SH-SY5Y (cell line): ENCODE measurements around the gene PALD1.

Experiments used
- GATA2 ChIP-seq: IDR thresholded peaks from 2 replicates; pipeline ENCODE4 v1.6.1; 2011; ENCODE audit warnings: mild to moderate bottlenecking, low read depth, low read length
- GATA3 ChIP-seq: IDR thresholded peaks from 2 replicates; pipeline ENCODE4 v1.6.1; 2011; ENCODE audit warnings: low read depth, mild to moderate bottlenecking, low read length, moderate library complexity

The PALD1 gene

DNA sequence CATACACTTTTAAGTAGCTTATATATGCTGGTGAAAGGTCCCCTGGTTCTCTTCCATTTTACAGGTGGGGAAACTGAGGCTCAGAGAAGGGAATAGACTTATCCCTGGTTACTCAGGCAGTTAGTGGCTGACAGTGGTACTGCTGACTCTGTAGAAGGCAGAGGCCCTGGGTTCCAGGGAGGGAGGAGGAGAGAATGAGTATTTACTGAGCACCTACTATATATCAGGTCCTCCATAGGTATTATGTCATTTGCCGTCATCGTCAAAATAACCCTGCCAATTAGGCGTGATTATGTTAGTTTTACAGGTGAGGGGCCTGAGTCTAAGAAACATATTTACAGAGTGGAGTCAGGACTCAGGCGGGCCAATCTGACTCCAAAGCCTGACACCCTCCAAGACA is 13.3 kb upstream of the PALD1 start:
- TF ChIP-seq GATA3 (no peak), GATA2 (no peak)

DNA sequence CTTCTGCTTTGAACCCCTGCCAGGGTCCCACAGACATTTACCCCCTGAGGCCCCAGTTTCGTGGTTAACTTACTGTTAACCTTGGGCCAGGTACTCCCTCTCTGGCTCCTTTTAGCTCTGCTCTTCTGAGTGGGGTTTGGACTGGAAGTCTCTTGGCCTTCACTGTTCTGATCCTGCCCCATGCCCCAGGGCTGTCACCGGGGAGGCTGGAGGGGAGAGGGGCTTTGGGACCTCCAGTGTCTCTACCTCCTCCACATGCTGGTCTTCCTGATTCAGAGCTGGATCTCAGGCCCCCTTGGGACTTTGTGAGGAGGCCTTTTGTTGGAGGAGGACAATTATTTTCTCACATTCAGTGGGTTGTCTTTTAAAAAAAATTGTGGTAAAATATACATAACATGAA is 12.7 kb upstream of the PALD1 start:
- TF ChIP-seq GATA3 (no peak), GATA2 (no peak)

DNA sequence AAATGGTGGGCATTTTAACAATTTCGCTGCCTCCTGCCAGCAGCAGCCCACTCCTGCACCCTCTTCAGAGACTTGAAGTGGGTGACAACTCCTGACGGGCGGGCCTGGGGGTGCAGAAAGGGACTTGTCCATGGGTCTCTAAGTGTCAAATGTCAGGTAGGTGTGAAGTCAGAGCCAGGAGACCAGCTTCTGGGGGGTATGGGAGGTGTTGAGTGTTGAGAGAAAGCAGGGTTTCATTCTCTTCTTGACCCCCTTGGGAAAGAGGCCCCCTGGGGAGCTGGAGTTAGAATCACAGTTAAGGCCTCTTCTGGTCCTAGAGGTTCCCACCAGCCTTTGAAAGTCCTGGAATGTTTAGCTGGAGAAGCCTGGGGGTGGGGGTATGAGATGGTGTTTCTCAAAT is 11.6 kb upstream of the PALD1 start:
- no peak for TF ChIP-seq GATA3
- no peak for TF ChIP-seq GATA2

DNA sequence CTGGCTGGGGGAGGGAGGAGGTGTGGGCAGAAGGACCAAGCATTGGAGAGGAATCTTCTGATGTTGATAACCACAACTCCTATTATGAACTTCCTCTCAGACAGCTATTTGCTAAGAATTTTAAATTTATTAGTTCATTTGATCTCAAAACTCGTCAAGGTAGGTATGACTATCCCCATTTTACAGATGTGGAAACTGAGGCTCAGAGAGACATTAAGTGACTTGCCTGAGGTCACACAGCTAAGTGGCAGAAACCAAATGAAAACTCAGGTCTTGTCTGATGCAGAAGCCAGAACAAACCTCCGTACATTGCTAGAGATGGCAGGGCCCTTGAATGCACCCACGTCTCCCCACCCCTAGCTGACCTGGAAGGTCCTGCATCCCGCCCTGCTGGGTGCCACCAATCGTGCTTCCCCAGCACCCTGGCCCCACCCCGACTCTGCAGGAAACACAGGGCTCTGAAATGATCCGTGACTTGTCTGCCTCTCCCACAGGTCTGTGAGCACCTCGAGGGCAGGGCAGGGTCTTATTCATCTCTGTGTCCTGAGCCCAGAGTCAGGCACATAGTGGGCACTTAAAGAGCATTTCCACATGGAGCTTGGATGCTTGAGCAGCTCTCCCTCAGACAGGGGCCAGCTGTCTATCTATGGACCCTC is 5.6 kb upstream of the PALD1 start:
- TF ChIP-seq GATA2 (no peak), GATA3 (no peak)

DNA sequence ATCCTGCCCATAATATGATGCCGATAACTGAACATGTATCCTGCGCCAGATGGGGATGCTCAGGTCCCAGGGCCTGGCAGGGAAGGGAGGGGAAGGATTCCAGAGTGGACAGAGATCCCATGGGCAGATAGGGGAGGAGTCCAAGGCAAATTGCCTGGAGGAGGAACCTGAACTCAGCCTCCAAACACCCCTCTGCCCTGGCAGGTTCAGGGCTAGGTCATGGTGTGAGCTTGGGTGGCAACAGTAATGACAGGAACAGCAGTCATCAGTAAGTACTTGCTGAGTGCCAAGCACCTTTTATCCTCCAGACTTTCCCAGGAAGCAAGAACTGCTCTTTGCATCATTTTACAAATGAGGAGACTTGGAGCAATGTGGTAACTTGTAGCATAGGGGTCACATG is 3.8 kb upstream of the PALD1 start:
- TF ChIP-seq GATA3 (no peak), GATA2 (peak; percentile 90)

DNA sequence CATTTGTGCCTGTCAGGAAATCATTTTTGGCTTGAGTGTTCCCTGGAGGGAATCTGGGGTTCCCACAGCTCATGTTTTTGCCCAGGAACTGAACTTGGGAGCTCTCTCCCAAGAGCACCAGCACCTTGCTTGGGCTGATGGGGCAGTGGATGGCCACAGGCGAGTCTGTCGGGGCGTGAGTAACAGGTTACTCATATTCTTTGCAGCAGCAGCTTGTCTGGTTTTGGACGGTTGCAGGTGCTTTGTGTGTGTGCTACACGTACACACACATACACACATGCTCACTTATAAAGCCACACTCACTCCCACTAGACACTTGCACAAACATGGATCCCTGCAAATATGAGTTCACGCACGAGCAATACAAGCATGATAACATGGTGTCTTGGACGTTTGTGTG is 2.9 kb upstream of the PALD1 start:
- TF ChIP-seq GATA3: no peak
- TF ChIP-seq GATA2: no peak

DNA sequence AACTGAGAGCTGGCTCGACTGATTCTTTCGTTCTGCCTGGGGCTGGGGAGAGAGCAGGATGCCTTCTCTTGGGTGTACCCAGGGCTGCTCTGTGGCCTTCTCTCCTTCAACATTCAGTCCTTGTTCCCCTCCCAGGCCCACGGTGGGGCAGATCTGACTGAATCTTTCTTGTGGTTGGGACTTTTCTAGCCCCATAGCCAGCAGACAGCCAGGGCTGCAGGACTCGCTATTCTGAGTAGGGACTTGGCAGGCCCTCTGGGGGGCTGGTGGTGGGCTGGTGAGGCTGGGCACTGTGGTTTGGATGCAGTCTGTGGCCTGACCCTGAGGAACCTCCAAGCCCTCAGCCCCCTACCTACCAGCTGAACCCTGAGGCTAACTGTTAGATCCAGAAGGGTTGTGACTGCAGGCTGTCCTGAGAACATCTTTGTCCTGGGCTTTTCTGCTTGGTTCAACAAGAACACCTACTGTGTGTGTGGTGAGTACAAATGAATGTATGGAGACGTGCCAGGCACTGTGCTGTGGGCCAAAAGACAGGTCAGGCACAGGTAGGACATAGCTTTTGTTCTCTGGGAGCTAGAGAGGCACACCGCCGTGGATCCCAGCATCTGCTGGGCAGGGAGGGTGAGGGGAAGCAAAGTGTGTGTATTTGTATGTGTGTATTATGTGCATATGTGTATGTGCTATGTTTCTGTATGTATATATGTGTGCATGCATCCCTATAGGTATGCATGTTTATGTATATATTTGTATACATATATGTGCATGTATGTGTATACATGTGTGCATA is 2.1 kb upstream of the PALD1 start:
- no peak for TF ChIP-seq GATA2
- no peak for TF ChIP-seq GATA3

DNA sequence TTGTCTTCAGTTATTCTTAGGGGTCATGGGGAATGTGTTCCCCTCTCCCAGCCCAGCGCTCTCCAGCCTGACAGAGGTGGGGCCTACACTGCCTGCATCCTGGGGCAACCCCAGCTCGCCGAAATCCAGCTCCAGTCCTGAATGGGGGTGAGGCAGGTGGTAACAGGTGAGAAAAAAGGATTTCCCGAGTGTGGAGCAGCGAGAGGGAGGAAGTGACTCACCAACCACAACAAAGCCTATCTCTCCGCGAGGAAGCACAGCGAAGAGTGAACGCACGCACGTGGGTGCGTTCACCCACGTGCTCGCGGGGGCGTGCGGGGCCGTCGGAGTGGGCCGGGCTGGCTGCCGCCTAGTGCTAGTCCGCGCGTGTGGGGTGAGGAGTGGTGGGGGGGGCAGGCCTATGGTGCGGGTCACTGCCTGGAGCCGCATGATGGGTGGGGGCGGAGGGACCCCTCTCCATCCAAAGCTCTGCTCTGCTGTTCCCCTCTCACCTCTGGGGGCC is 855 bp upstream of the PALD1 start:
- TF ChIP-seq GATA3: no peak
- no peak for TF ChIP-seq GATA2

DNA sequence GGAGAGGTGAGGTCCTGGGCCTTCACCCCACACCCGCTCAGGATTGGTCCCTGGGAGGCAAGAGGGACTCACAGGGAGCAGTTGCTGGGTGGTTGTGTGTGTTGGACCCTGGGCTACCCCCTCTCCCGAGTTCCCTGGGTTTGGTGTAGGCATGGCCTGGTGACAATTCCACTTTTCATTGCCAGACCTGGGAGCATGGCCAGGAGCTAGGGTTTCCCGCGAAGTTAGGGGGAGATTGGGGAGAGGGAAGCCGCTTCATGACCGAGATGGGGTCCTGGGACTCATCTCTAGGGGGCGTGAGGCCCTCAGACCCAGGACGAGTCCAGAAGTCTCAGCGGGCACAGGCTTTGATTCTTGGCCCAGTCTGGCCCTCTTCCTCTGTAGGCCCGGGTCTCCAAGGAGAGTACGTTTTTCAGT is 606 bp downstream of the PALD1 start:
- TF ChIP-seq GATA2 (no peak), GATA3 (no peak)

DNA sequence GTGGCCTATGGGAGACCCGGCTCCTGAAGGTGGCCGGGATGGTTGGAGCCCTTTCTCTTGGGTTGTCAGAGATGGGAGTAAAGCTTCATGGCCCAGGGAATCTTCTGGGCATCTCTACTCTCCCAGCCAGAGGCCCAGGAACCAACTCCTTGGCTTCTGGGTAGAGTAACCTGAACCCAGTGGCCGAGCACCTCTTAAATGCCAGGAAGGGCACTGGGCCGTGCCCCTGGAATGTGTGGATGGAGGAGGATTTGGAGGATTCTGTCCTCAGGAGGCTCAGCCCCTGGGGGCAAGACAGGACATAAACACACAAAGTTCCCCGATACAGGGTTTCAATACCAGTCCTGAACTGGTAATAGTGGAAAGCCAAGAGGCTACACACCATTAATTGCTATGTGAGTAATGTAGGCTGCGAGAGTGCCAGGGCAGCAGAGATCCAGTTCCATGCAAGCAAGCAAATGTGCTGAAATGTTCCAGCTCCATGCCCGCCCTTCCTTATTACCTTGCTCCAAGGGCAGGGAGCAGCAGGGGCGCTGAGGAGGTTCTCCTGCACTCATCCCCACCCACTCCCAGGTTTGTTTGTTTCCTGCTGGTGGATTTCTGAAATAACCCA is 1.2 kb downstream of the PALD1 start:
- TF ChIP-seq GATA3: no peak
- no peak for TF ChIP-seq GATA2

DNA sequence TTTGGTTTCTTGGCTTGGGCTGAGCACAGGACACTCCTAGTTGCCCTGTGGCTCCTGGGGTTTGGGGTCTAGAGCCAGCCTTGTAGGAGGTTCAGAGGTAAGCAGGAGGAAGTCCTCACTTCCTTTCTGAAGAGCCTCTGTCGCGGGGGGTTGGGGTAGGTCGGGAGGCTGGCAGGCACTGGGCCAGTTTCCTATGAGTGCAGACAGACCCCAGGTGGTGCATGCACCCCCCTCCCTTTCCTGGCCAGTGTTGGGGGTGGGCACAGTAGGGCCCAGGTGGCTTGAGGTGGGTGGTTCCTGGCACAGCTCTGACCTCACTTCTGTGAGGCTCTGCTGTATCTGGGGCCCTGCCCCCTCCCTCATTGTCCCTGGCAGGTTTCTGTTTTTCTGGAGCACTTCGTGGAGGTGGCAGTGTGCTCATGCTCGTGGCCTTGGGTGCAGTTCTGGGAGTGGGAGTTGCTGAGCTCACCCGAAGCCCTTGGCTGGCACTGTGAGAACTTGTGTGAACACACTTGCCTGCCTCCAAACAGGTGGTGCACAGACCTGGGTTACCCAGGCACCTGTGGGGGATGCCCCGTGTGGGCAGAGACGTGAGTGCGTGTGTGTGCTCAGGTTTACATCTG is 1.8 kb downstream of the PALD1 start:
- no peak for TF ChIP-seq GATA2
- no peak for TF ChIP-seq GATA3

DNA sequence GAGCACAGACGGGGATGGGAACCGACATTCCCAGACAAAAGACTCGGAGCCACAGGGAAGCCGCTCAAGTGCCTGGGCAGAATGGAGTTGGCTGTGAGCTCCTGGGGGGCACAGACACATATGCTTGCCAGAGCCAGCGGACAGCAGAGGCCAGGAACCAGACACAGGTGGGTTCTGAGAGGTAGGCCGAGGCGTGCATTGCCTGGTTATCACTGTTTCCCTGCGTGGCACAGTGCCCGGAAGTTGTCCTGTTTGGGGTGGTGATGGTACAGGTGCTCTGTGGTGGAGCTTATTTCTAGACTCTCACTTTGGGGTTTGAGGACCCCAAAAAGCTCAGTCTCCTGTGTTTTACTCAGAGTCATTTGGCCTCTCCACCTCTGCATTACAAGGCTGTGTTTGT is 2.5 kb downstream of the PALD1 start:
- TF ChIP-seq GATA2 (no peak), GATA3 (no peak)

DNA sequence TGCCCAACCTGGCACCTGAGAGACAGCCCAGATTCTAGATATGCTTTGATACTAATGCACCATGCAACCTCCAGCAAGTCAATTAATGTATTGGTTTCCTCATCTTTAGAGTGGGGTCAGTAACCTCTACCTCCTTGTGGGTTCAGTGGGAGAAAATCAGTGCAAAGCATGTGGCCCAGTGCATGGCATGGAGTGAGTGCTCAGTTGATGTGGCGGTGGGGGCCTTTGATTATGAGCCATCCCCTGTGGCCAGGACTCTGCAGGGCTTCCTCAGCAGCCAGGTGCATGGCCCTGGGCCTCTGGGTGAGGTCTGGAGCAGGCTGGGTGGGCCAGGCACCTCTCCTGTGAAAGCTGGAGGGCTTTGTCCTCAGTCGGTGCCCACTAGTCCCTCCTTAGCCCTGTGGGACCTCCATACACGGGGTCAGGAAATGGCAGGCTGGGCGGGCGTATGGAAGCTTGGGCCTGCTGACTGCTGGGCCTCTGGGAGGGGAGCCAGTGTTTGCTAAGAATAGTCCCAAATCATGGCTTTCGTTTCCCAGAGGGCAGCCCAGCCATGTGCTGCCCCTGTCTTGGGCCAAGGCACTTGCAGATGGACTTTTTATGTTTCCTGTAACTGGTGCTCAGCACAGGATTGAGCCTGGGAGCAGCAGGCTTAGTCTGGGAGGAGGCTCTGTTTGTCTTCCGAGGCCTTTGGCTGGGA is 3.4 kb downstream of the PALD1 start:
- no peak for TF ChIP-seq GATA2
- no peak for TF ChIP-seq GATA3
